Endothelial cell (in vitro differentiated cells): ENCODE measurements around the gene SHC3. TPM values are rescaled to one million over a fixed set of nuclear protein-coding genes. Genes with fewer than 3 reads are reported as not detected.

ENCODE experiments used
- DNase-seq: peaks from one replicate; pipeline ENCODE4 v3.0.0; 2021; ENCODE audit warnings: low spot score
- H3K27ac Mint-ChIP-seq: one replicate; pipeline ENCODE4 v1.8.0; 2021; ENCODE audit warnings: mixed read lengths, inconsistent platforms; ENCODE audit not compliant: unreplicated experiment
- H3K27me3 Mint-ChIP-seq: one replicate; pipeline ENCODE4 v1.8.0; 2021; ENCODE audit warnings: mild to moderate bottlenecking, moderate library complexity, mixed read lengths, inconsistent platforms; ENCODE audit not compliant: unreplicated experiment
- H3K36me3 Mint-ChIP-seq: one replicate; pipeline ENCODE4 v1.8.0; 2021; ENCODE audit warnings: mild to moderate bottlenecking, low read depth, mixed read lengths, inconsistent platforms; ENCODE audit not compliant: unreplicated experiment
- H3K4me1 Mint-ChIP-seq: one replicate; pipeline ENCODE4 v1.8.0; 2021; ENCODE audit warnings: mild to moderate bottlenecking, mixed read lengths, inconsistent platforms; ENCODE audit not compliant: unreplicated experiment
- H3K4me3 Mint-ChIP-seq: one replicate; pipeline ENCODE4 v1.8.0; 2021; ENCODE audit warnings: mild to moderate bottlenecking, mixed read lengths, inconsistent platforms; ENCODE audit not compliant: unreplicated experiment
- H3K9me3 Mint-ChIP-seq: one replicate; pipeline ENCODE4 v1.8.0; 2021; ENCODE audit warnings: mixed read lengths, inconsistent platforms; ENCODE audit not compliant: unreplicated experiment
- CTCF ChIP-seq: fragments of 200-600 bp; sonication (generic); IDR thresholded peaks from one replicate; pipeline ENCODE4 v1.5.0; 2021; ENCODE audit warnings: antibody characterized with exemption; ENCODE audit not compliant: unreplicated experiment
- total RNA-seq: library from RNA; stranded (reverse); fragmentation: NEBNext Ultra II Directional; extraction: Animal tissue kit (Norgen Biotek cat#: 25700); gene quantifications from one replicate; pipeline ENCODE4 v1.2.1, GENCODE V29; 2021; ENCODE audit not compliant: unreplicated experiment

SHC3 gene
- total RNA-seq, 1 donor from 2014 or later = 6.5 TPM

- H3K36me3 Mint-ChIP-seq = no peaks in the 10 kb centered on the region
- H3K4me3 Mint-ChIP-seq = no peak overlapping the region
- no peak for DNase-seq
- no peak overlapping the region for H3K27ac Mint-ChIP-seq
- no peaks in the 10 kb centered on the region for H3K4me1 Mint-ChIP-seq
- peaks cover 2% of the 10 kb centered on the region for H3K27me3 Mint-ChIP-seq
- no peak for TF ChIP-seq CTCF
- no peaks in the 10 kb centered on the region for H3K9me3 Mint-ChIP-seq
Observed at GRCh38 chr9:89058906-89059305, 119.7 kb downstream of the SHC3 start.

- H3K36me3 Mint-ChIP-seq = no peaks in the 10 kb centered on the region
- H3K27ac Mint-ChIP-seq = no peak overlapping the region
Observed at GRCh38 chr9:89054865-89055495, 123.6 kb downstream of the SHC3 start.

GRCh38 chr9:89053301-89053700 lies 125.3 kb downstream of the SHC3 start:
- no peak overlapping the region for H3K4me3 Mint-ChIP-seq
- H3K27me3 Mint-ChIP-seq = peaks cover 2% of the 10 kb centered on the region
- TF ChIP-seq CTCF = no peak
- DNase-seq = no peak
- no peaks in the 10 kb centered on the region for H3K4me1 Mint-ChIP-seq
- H3K9me3 Mint-ChIP-seq = no peaks in the 10 kb centered on the region
- no peak overlapping the region for H3K27ac Mint-ChIP-seq
- H3K36me3 Mint-ChIP-seq = no peaks in the 10 kb centered on the region

More at GRCh38 chr9:89054865-89055495, 123.6 kb downstream of the SHC3 start:
- TF ChIP-seq CTCF = no peak
- Mint-ChIP-seq H3K4me1 (no peaks in the 10 kb centered on the region), H3K27me3 (peaks cover 2% of the 10 kb centered on the region), H3K9me3 (no peaks in the 10 kb centered on the region), H3K4me3 (no peak overlapping the region)
- no peak for DNase-seq

GRCh38 chr9:89052470-89053097 lies 126.0 kb downstream of the SHC3 start:
- TF ChIP-seq CTCF = no peak
- no peak overlapping the region for H3K27ac Mint-ChIP-seq
- H3K4me1 Mint-ChIP-seq = no peaks in the 10 kb centered on the region
- no peaks in the 10 kb centered on the region for H3K9me3 Mint-ChIP-seq
- H3K4me3 Mint-ChIP-seq = no peak overlapping the region
- DNase-seq = no peak
- no peaks in the 10 kb centered on the region for H3K36me3 Mint-ChIP-seq
- peaks cover 2% of the 10 kb centered on the region for H3K27me3 Mint-ChIP-seq

GRCh38 chr9:89051421-89052025 lies 127.1 kb downstream of the SHC3 start:
- Mint-ChIP-seq H3K9me3 (no peaks in the 10 kb centered on the region), H3K4me3 (no peak overlapping the region), H3K27me3 (peaks cover 2% of the 10 kb centered on the region), H3K4me1 (no peaks in the 10 kb centered on the region), H3K27ac (no peak overlapping the region), H3K36me3 (no peaks in the 10 kb centered on the region)
- no peak for TF ChIP-seq CTCF
- DNase-seq = no peak
